G401 (cell line): ENCODE measurements around the gene DDX20. TPM values are rescaled to one million over a fixed set of nuclear protein-coding genes. Genes with fewer than 3 reads are reported as not detected.
A peak's percentile ranks its signal among the peaks of the same experiment; 100 is the strongest.
"Not testable (repeated sequence)": the region's sequence is repeated elsewhere in the genome, so short reads cannot be mapped to it uniquely, and the experiment has no call there.

Source experiments
- DNase-seq: peaks from one replicate; pipeline ENCODE4 v3.0.0-alpha.2; 2015; ENCODE audit warnings: low spot score
- in situ Hi-C: cut with HindIII; loops from 2 replicates; pipeline ENCODE4 v1.10.0; 2016; ENCODE audit warnings: low sequenced_read_pairs, mixed read lengths
- total RNA-seq: library from RNA; depleted of rRNA; stranded (reverse); fragments of >200 nt; shearing (Covaris generic); gene quantifications from 2 replicates; pipeline ENCODE4 v1.2.3, GENCODE V29; 2014

Gene DDX20
- total RNA-seq, 1 experiment from 2014 or later = 37.9 TPM

- no peak for DNase-seq
- in situ Hi-C loops = no loop called here
Observed at GRCh38 chr1:111732718-111733117, 23.0 kb upstream of the DDX20 start.

- in situ Hi-C loops = no loop called here
- no peak for DNase-seq
Observed at GRCh38 chr1:111733183-111733991, 22.3 kb upstream of the DDX20 start.

DNA sequence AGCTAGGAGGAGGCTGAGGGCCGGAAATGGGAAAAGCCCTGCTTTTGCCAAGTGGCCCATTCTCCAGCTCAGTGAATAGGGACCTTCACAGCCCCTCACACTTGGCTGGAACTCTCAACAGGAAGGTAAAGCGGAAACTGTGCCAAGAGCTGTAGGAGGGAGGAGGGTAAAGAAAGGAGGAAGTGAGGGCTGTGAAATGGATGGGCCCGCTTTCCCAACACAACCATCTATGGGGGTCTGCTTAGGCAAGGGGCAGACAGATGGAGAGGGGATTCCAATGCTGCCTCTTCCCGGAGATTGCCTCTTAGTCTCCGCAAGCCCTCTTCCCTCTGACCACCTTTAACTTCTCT is 21.7 kb upstream of the DDX20 start:
- DNase-seq = no peak
- in situ Hi-C loops = no loop called here

DNA sequence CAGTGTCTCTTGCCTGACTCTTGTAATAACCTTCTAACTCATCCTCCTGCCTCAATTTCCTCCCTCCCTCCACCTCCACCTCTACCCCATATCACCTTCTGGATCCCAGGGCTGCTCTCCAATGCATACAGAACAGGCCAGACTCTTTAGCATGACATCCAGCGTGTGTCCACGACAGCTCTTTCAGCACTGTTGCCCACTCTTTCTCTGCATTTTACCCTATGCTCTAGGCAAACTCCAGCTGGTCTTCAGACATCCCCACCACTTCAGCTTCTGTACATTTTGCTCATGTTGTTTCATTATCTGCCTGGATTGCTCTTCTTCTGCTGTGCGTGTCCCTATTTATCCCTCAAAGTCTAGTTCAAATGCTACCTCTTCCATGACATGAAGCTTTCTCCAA is 21.3 kb upstream of the DDX20 start:
- no peak for DNase-seq
- in situ Hi-C loops = no loop called here

- in situ Hi-C loops = no loop called here
- no peak for DNase-seq
Observed at GRCh38 chr1:111734856-111735255, 20.8 kb upstream of the DDX20 start.

DNA sequence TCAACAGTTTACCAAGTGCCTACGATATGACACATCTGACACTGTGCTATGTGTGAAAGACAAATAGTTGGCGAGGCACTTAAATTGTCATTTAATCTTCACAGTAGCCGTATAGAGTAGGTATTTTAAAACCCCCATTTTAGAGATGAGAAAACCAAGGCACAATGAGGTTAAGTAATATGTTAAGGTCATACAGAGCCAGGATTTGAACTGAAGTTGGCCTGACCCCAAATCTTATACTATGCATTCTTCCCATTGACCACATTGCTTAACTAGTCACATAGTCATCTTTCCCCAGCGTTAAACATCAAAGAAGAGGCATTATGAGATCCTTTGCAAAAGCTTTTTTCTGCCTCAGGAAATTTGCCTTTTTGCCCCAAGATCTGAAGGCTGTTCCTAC is 20.4 kb upstream of the DDX20 start:
- DNase-seq = no peak
- in situ Hi-C loops = no loop called here

- no peak for DNase-seq
- in situ Hi-C loops = no loop called here
Observed at GRCh38 chr1:111735858-111736544, 19.7 kb upstream of the DDX20 start.

DNA sequence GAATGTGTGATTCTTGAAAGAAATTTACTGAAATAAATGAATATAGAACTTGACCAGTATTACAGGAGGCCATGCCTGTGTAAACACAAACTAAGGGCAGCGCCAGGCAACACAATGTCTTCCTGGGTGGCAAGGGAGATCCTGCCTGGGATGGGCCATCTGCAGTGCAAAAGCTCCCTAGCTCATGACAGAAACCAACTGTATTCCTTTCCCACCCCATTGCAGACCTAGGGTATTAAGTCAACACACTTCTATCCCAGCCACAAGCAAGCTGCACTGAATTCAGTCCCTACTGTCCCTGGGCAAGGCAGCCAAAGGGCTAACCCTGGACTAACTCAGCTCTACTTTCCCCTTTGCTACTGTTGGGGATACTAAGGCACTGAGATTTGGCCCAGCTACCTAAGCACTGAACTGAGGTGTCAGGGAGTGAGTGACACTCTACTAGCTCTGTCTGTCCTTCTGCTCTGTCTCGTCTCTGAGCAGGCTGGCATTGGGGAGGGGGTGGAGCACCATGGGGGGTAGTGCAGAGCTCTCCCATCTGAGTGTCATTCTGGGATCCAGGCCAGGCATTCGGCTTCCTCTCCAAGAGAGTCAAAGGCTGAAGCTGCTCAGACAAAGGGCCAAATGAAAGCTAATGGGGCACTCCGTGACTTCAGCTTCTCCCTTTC is 19.0 kb upstream of the DDX20 start:
- in situ Hi-C loops = no loop called here
- DNase-seq = peak; percentile 42

DNA sequence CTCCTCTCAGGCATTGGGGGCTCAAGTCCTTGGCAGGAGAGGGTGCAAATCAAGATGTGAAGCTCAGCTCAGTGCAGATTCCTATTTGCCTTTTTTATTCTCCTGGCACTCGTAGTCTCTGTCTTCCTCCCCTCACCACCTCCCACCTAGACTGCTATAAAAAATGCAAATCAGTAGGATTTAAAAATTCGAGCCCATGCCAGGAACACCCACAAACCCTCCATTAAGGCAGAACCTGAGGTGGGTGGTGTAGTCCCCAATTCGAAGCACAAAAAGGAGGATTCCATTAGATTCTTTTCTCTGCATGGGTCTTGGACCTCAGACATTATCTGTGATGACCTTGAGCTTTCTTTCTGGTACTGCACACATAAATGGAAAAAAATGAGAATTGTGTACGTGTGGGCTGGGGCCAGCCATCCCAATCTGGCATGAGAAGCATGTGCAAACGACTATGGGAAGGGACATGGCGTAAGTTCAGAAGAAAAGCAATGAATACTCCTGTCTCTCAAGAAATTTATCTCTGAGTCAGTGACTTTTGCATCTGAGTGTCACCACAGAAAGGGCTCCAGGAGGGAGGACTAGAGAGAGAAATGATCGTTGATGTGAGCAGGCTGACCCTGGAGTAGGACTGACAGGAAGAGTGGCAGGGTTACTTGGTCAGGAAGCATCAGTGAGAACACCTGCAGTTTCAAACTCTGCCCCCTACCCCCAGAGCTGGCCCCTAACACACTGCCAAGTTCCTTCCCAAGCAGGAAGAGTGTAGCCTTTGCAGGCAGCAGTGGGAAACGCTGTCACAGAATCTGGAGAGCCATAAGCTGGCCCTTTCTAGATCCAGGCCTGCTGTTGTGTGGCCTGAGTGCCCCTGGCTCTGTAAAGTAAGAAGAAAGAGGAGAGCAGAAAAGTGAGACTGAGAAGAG is 18.2 kb upstream of the DDX20 start:
- in situ Hi-C loops = no loop called here
- peak; percentile 48 for DNase-seq

DNA sequence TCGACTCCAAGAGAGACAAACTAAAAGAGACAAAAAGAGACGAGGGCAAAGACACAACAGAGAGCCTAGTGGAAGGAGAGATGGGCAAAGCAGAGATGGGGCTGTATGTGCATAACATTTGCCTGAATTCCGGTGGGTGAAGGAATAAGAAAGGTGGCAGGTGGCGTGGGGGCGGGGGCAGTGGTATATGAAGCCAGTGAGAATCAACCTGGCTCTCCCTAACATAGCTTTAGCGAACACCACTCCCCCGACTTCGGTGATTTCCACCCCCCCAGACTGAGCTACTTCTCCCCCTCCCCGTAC is 17.6 kb upstream of the DDX20 start:
- in situ Hi-C loops = no loop called here
- DNase-seq = no peak

- DNase-seq = peak; percentile 72
- in situ Hi-C loops = no loop called here
Observed at GRCh38 chr1:111738436-111739193, 17.1 kb upstream of the DDX20 start.

DNA sequence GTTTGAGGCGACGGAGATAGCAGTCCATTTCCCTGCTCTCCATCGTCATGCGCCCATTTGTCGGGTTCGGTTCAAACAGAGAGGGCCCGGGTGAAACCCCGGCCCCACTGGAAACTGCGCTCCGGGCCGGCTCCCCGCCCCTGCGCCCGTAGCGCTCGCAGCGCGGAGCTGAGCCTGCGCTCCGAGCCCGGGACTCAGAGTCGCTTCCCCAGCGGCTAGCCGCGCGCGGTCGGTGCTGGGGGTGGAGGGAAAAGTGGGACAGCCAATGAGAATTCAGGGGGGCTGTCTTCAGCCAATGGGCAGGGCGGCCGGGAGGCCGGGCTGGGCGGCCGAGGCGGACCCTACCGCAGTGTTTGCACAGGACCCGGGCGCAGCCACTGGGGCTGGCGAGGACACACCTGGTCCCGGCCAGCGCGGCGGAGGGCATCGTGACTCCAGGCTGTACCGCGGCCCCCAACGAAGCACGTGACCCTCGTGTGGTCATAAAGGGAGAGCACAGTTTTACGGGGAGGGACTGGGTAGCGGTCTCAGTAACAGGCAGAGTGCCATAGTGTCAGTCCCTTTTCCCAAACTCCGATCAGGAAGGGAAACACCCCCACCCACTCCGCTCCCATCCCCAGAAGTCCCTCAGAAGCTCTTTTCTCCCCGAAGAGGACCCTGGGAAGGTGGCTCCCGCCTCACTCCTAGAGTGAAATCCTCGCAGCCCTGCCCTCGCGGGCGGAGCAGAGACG is 16.3 kb upstream of the DDX20 start, which contains the start of gene INKA2:
Gene INKA2, minus strand, starts transcription at position 202 of the 731 bp plus-strand sequence. Its CDS starts 153 bp downstream, at position 49.
- DNase-seq = peak; percentile 92
- in situ Hi-C loops = no loop called here

DNA sequence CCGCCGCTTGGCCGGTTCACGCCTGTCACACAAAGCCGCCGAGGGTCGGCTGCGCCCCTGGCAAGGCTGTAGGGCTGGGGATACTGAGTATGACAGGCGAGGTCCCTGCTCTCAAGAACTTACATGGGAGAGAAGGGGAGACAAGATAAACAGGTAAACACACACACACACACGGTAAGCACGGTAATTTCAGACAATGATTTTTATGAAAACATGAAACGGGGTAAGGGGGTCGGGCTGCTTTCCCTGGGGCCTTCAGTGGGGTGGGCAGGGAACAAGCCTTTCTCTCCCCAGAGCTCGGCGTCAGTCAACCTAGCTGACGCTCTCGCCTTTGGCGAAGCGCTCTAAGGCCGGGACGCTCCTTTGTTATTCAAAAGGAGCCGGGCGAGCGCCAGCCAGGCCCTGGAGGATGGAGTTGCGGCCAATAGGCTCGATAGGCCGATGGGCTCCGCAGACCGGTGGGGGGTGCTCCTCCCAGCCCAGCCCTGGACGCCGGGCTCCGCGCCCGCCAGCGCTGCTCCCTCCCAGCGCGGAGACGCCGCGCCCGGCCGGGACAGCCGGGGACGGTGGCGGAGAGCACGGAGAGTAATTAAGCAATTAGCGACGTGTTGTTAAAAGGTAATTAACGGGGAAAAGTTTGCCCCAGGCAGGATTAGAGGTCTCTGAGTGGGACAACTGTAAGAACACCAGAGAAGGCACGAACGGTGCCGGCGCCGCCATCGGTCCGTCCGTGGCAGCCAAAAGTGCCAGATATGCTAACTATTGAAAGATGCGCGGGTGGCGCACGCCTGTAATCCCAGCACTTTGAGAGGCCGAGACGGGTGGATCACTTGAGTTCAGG is 15.6 kb upstream of the DDX20 start:
- in situ Hi-C loops = no loop called here
- DNase-seq = peak; percentile 86

DNA sequence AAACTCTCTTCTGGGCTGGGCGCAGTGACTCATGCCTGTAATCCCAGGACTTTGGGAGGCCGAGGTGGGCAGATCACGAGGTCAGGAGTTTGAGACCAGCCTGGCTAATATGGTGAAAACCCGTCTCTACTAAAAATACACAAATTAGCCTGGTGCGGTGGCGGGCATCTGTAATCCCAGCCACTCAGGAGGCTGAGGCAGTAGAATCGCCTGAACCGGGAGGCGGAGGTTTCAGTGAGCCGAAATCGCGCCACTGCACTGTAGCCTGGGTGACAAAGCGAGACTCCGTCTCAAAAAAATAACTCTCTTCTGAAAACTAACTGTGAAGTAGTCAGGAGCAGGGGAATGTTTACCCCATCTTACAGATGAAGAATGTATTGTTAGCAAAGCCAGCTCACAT is 13.4 kb upstream of the DDX20 start:
- DNase-seq, in situ Hi-C loops: not testable (repeated sequence)

DNA sequence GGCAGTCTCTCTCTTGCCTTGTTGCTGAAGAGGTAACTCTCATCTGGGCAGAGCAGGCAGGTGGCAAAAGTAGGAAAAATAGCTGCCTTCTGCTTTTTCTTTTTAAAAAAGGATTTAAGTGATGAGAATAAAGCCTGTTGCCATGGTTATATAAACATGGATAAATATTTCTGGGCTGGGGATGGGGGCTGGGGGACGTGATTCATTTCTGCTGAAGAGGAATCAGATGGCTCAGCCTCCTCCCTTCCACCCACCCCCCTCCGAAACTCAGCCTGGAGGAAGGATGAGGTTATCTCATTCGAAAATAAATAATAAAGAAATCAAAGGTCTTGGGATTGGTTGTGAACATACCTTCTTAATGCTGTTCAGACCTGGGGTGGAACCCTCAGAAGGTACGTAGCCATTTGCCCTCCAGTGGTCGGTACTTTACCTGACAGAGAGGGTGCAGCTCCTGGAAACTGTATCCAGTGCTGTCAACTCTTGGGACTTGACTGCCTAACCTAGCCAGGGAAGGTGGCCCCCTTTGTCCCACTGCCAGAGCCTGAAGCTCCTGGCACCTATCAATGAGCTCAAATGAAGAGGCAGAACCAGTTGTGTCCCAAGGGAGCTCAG is 12.7 kb upstream of the DDX20 start:
- in situ Hi-C loops = no loop called here
- DNase-seq = no peak

GRCh38 chr1:111743679-111744101 is 12.0 kb upstream of the DDX20 start:
- DNase-seq = no peak
- in situ Hi-C loops = no loop called here
